ENCODE measurements around the gene GABARAPL1.

- TF ChIP-seq YY1 (IDR thresholded peaks at IDR 0.05; ENCODE audit: low read depth) (no peak), TAF1 (IDR thresholded peaks at IDR 0.05; ENCODE audit: low read depth) (no peak), RAD21 (IDR thresholded peaks at IDR 0.05; ENCODE audit: low read depth) (no peak), EP300 (IDR thresholded peaks at IDR 0.05; ENCODE audit: borderline replicate concordance) (no peak), CEBPB (IDR thresholded peaks at IDR 0.05) (no peak), CREB1 (IDR thresholded peaks at IDR 0.05; ENCODE audit: low read depth) (no peak), ZBTB7A (IDR thresholded peaks at IDR 0.05; ENCODE audit: low read depth) (no peak), USF1 (IDR thresholded peaks at IDR 0.05) (no peak), MAX (IDR thresholded peaks at IDR 0.05) (no peak), FOXM1 (IDR thresholded peaks at IDR 0.05; ENCODE audit: borderline replicate concordance, low read depth) (no peak), NFIC (IDR thresholded peaks at IDR 0.05) (no peak), TCF12 (IDR thresholded peaks at IDR 0.05; ENCODE audit: low read depth) (no peak), EGR1 (IDR thresholded peaks at IDR 0.05) (no peak)
- TF ChIP-seq, protein P1, sequence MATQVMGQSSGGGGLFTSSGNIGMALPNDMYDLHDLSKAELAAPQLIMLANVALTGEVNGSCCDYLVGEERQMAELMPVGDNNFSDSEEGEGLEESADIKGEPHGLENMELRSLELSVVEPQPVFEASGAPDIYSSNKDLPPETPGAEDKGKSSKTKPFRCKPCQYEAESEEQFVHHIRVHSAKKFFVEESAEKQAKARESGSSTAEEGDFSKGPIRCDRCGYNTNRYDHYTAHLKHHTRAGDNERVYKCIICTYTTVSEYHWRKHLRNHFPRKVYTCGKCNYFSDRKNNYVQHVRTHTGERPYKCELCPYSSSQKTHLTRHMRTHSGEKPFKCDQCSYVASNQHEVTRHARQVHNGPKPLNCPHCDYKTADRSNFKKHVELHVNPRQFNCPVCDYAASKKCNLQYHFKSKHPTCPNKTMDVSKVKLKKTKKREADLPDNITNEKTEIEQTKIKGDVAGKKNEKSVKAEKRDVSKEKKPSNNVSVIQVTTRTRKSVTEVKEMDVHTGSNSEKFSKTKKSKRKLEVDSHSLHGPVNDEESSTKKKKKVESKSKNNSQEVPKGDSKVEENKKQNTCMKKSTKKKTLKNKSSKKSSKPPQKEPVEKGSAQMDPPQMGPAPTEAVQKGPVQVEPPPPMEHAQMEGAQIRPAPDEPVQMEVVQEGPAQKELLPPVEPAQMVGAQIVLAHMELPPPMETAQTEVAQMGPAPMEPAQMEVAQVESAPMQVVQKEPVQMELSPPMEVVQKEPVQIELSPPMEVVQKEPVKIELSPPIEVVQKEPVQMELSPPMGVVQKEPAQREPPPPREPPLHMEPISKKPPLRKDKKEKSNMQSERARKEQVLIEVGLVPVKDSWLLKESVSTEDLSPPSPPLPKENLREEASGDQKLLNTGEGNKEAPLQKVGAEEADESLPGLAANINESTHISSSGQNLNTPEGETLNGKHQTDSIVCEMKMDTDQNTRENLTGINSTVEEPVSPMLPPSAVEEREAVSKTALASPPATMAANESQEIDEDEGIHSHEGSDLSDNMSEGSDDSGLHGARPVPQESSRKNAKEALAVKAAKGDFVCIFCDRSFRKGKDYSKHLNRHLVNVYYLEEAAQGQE (IDR thresholded peaks at IDR 0.05; ENCODE audit: low read depth), result no peak
These were observed 34.9 kb downstream of the GABARAPL1 start for GRCh38 chr12:10247436-10248058.
